HepG2 (cell line): Measurements from ENCODE around the gene CAMTA1. TPM values are rescaled to one million over a fixed set of nuclear protein-coding genes. Genes with fewer than 3 reads are reported as not detected.

Experiments used
- ATF1 ChIP-seq: IDR thresholded peaks from 2 replicates; pipeline ENCODE4 v1.6.1; 2016; ENCODE audit warnings: mild to moderate bottlenecking, control low read depth
- ATRX ChIP-seq: sonication (generic); formaldehyde crosslinking; IDR thresholded peaks from 2 replicates; pipeline ENCODE4 v1.4.0; 2020; ENCODE audit warnings: missing genetic modification reagents, borderline replicate concordance
- CENPX ChIP-seq: sonication (generic); formaldehyde crosslinking; IDR thresholded peaks from 2 replicates; pipeline ENCODE4 v1.9.0; 2021; ENCODE audit warnings: mild to moderate bottlenecking, missing genetic modification reagents, moderate library complexity
- CREB1 ChIP-seq, 2 experiments: fragments of 450-650 bp in 1 of 2; IDR thresholded peaks; 2 replicates each; pipeline ENCODE4 v1.6.1; 2016 to 2017; ENCODE audit warnings: control low read depth in 1 of 2, mild to moderate bottlenecking in 1 of 2, missing compliant biosample characterization in 1 of 2, missing genetic modification characterization in 1 of 2
- DNMT3B ChIP-seq: conservative IDR thresholded peaks from 2 replicates; pipeline ENCODE4 v1.6.1; 2016; ENCODE audit warnings: missing biosample characterization, control low read depth
- EP300 ChIP-seq, 3 experiments: sonication (generic) in 1 of 3; formaldehyde crosslinking in 1 of 3; IDR thresholded peaks; 2 replicates each; pipeline versions ENCODE4 v1.5.1 to v1.6.1; 2011 to 2020; ENCODE audit warnings: low read depth in 2 of 3, low read length in 2 of 3, borderline replicate concordance in 1 of 3, improper control_type of control experiment in 1 of 3, mild to moderate bottlenecking in 1 of 3, missing genetic modification reagents in 1 of 3, moderate library complexity in 1 of 3
- ESRRA ChIP-seq: sonication (generic); formaldehyde crosslinking; IDR thresholded peaks from 2 replicates; pipeline ENCODE4 v1.5.1; 2020; ENCODE audit warnings: mild to moderate bottlenecking, low read depth, missing genetic modification reagents
- GMEB1 ChIP-seq: sonication (generic); formaldehyde crosslinking; IDR thresholded peaks from 2 replicates; pipeline ENCODE4 v1.5.1; 2020; ENCODE audit warnings: missing genetic modification reagents, mild to moderate bottlenecking, borderline replicate concordance
- HNRNPLL ChIP-seq: fragments of 200-400 bp; formaldehyde crosslinking; IDR thresholded peaks from 2 replicates; pipeline ENCODE4 v1.6.1; 2017; ENCODE audit warnings: mild to moderate bottlenecking, low read depth, low read length; ENCODE audit not compliant: poor library complexity, severe bottlenecking
- HOMEZ ChIP-seq: IDR thresholded peaks from 2 replicates; pipeline ENCODE4 v1.6.1; 2016; ENCODE audit warnings: low read depth
- NFE2L1 ChIP-seq: sonication (generic); formaldehyde crosslinking; IDR thresholded peaks from 2 replicates; pipeline ENCODE4 v1.4.0; 2020; ENCODE audit warnings: missing genetic modification reagents, mild to moderate bottlenecking, borderline replicate concordance
- NPAS2 ChIP-seq: sonication (generic); formaldehyde crosslinking; IDR thresholded peaks from 2 replicates; pipeline ENCODE4 v1.8.0; 2022; ENCODE audit warnings: mild to moderate bottlenecking, missing genetic modification reagents, borderline replicate concordance
- PCBP2 ChIP-seq: fragments of 200-400 bp; formaldehyde crosslinking; optimal IDR thresholded peaks from 2 replicates; pipeline ENCODE3; 2018; ENCODE audit warnings: low read length, low read depth; ENCODE audit not compliant: poor library complexity, severe bottlenecking
- RAD51 ChIP-seq: fragments of 450-650 bp; IDR thresholded peaks from 2 replicates; pipeline ENCODE4 v1.6.1; 2016; ENCODE audit warnings: borderline replicate concordance
- REL ChIP-seq: sonication (generic); formaldehyde crosslinking; conservative IDR thresholded peaks from 2 replicates; pipeline ENCODE4 v1.8.0; 2022; ENCODE audit warnings: mild to moderate bottlenecking, missing genetic modification reagents, moderate library complexity
- U2AF1 ChIP-seq: fragments of 200-400 bp; formaldehyde crosslinking; optimal IDR thresholded peaks from 2 replicates; pipeline ENCODE3; 2017; ENCODE audit warnings: mild to moderate bottlenecking, low read depth, low read length
- ZBTB10 ChIP-seq: sonication (generic); formaldehyde crosslinking; IDR thresholded peaks from 2 replicates; pipeline ENCODE4 v1.4.0; 2020; ENCODE audit warnings: missing genetic modification reagents, borderline replicate concordance
- ZFP1 ChIP-seq: IDR thresholded peaks from 2 replicates; pipeline ENCODE4 v1.6.1; 2016
- ZFP36L1 ChIP-seq: sonication (generic); formaldehyde crosslinking; IDR thresholded peaks from 2 replicates; pipeline ENCODE4 v1.8.0; 2022; ENCODE audit warnings: mild to moderate bottlenecking, missing genetic modification reagents, moderate library complexity
- ZMAT3 ChIP-seq: sonication (generic); formaldehyde crosslinking; conservative IDR thresholded peaks from 2 replicates; pipeline ENCODE4 v1.7.0; 2021; ENCODE audit warnings: missing genetic modification reagents
- ZNF24 ChIP-seq: fragments of 450-650 bp; IDR thresholded peaks from 2 replicates; pipeline ENCODE4 v1.6.1; 2017; ENCODE audit warnings: antibody characterized with exemption, mild to moderate bottlenecking
- ZNF430 ChIP-seq: sonication (generic); formaldehyde crosslinking; IDR thresholded peaks from 2 replicates; pipeline ENCODE4 v1.9.0; 2021; ENCODE audit warnings: mild to moderate bottlenecking, missing genetic modification reagents
- polyA plus RNA-seq, 8 experiments: library from polyadenylated mRNA; depleted of rRNA in 3 of 8; stranded (reverse) in 7 of 8; unstranded in 1 of 8; fragments of >200 nt; fragmentation: Illumina TruSeq in 4 of 8; extraction: Trizol in 4 of 8; gene quantifications; 2 replicates each; pipeline versions ENCODE4 v1.2.1 to v1.2.3, GENCODE V29; 2011 to 2016; ENCODE audit warnings: low read depth in 4 of 8, missing spikeins in 1 of 8, mixed read lengths in 1 of 8; ENCODE audit not compliant: insufficient read depth in 1 of 8
- total RNA-seq, 5 experiments: library from RNA; depleted of rRNA; stranded (reverse); fragments of >200 nt; fragmentation: Illumina TruSeq; extraction: Trizol; gene quantifications; 2 replicates each; pipeline ENCODE4 v1.2.3, GENCODE V29; 2016; ENCODE audit warnings: low read depth in 1 of 5
- TF ChIP-seq, protein P1 (sequence below): sonication (generic); formaldehyde crosslinking; IDR thresholded peaks from 2 replicates; pipeline ENCODE4 v1.8.1; 2023; ENCODE audit warnings: mild to moderate bottlenecking, missing genetic modification reagents

Gene CAMTA1
- total and polyA plus RNA-seq, 2 of the 13 experiments (the other 11 are each of a cell fraction or from before 2014, with no cell fraction given) = 25.0 to 36.4 TPM

DNA sequence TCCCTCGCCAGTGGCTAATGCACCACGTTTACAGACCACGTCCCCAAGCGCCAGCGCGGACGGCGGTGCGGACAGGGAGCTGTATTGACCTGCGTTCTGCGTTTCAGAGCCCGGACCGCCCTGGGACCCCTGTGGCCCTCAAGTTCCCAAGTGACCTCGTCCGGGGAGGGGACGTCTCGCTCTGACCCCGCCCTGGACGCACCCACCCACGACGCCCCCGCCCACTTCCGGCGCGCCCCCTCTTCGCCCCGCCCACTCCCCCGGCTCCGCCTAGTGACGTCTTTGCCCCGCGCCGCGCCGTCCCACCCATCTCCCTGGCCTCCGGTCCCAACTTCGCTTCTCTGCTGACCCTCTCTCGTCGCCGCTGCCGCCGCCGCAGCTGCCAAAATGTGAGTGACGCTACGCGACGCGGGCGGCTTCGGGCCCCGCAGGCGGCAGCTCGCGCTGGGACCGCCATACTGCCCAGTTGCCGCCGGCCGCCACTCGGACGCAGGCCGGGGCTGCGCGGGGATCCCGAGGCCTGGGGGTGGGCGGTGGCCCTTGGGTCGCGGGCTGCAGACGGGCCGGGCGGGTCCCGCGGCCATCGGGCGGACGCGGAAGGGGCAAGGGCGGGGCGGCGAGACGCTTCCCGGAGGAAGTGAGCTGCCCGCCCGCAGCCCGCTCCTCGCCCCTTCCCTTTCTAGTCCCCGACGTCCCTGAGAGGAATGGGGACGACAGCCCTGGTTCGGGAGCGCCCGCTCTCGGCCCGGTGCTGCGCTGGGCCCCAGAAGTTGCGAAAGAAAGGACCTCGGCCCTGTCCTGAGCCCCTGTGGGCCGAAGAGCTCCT, 986.0 kb downstream of the CAMTA1 start, which contains the start of gene VAMP3 (continued):
- TF ChIP-seq REL = no peak
- no peak for TF ChIP-seq RAD51
- TF ChIP-seq ATF1 (CRISPR knock-in tag) = peak; percentile 89
- TF ChIP-seq, protein P1, sequence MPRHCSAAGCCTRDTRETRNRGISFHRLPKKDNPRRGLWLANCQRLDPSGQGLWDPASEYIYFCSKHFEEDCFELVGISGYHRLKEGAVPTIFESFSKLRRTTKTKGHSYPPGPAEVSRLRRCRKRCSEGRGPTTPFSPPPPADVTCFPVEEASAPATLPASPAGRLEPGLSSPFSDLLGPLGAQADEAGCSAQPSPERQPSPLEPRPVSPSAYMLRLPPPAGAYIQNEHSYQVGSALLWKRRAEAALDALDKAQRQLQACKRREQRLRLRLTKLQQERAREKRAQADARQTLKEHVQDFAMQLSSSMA (CRISPR knock-in tag) = no peak
- TF ChIP-seq HOMEZ = no peak
- TF ChIP-seq ZFP1 (CRISPR knock-in tag) = no peak
- TF ChIP-seq PCBP2 = no peak
- no peak for TF ChIP-seq NFE2L1 (CRISPR knock-in tag)
- TF ChIP-seq DNMT3B (CRISPR knock-in tag) = no peak
- TF ChIP-seq ATRX (CRISPR knock-in tag) = no peak
- TF ChIP-seq ZMAT3 (CRISPR knock-in tag) = 0 out of 2 replicates have a peak, but pooled peaks have one; percentile 30
- TF ChIP-seq HNRNPLL = no peak
- no peak for TF ChIP-seq ZFP36L1 (CRISPR knock-in tag)
- TF ChIP-seq NPAS2 (CRISPR knock-in tag) = no peak
- TF ChIP-seq CENPX = no peak
- TF ChIP-seq U2AF1 = no peak
- 0 out of 2 replicates have a peak, but pooled peaks have one; percentile 31 for TF ChIP-seq ESRRA (CRISPR knock-in tag)
- no peak for TF ChIP-seq EP300 (IDR thresholded peaks at IDR 0.05; ENCODE audit: low read depth in 2 of 2, low read length in 2 of 2)
- TF ChIP-seq EP300 (CRISPR knock-in tag; IDR thresholded peaks at IDR 0.05; ENCODE audit: borderline replicate concordance) = no peak
- no peak for TF ChIP-seq ZBTB10 (CRISPR knock-in tag)
- peak; percentile 71; the same call in 1 of the 2 replicates for TF ChIP-seq GMEB1 (CRISPR knock-in tag)
- TF ChIP-seq ZNF430 = no peak
- peak; percentile 91 for TF ChIP-seq CREB1 (IDR thresholded peaks at IDR 0.05)
- peak; percentile 95 for TF ChIP-seq CREB1 (CRISPR knock-in tag; IDR thresholded peaks at IDR 0.05)
- no peak for TF ChIP-seq ZNF24
